Chondrocyte (in vitro differentiated cells): ENCODE measurements around the gene CNKSR3. TPM values are rescaled to one million over a fixed set of nuclear protein-coding genes. Genes with fewer than 3 reads are reported as not detected.
"Not testable (repeated sequence)": the region's sequence is repeated elsewhere in the genome, so short reads cannot be mapped to it uniquely, and the experiment has no call there.

Experiments used
- DNase-seq: peaks from one replicate; pipeline ENCODE4 v3.0.0; 2021; ENCODE audit warnings: mixed read lengths, low spot score
- H3K27ac Mint-ChIP-seq: one replicate; pipeline ENCODE4 v1.8.0; 2021; ENCODE audit warnings: mild to moderate bottlenecking, moderate library complexity, mixed read lengths; ENCODE audit not compliant: unreplicated experiment
- H3K27me3 Mint-ChIP-seq: 2 replicates; pipeline ENCODE4 v1.8.0; 2021; ENCODE audit warnings: low read depth, mixed read lengths
- H3K36me3 Mint-ChIP-seq: 2 replicates; pipeline ENCODE4 v1.8.0; 2021; ENCODE audit warnings: low read depth, mixed read lengths
- H3K4me1 Mint-ChIP-seq: 2 replicates; pipeline ENCODE4 v1.8.0; 2021; ENCODE audit warnings: low read depth, mild to moderate bottlenecking, mixed read lengths
- H3K4me3 Mint-ChIP-seq: one replicate; pipeline ENCODE4 v1.8.0; 2021; ENCODE audit warnings: mild to moderate bottlenecking, moderate library complexity, mixed read lengths; ENCODE audit not compliant: unreplicated experiment
- H3K9me3 Mint-ChIP-seq: 2 replicates; pipeline ENCODE4 v1.8.0; 2021; ENCODE audit warnings: low read depth, mixed read lengths
- CTCF ChIP-seq: fragments of 200-600 bp; sonication (generic); IDR thresholded peaks from 2 replicates; pipeline ENCODE4 v1.5.0; 2021; ENCODE audit warnings: antibody characterized with exemption, mild to moderate bottlenecking, moderate library complexity
- total RNA-seq: library from RNA; stranded (reverse); gene quantifications from 3 replicates; pipeline ENCODE4 v1.2.1, GENCODE V29; 2021

The CNKSR3 gene
- total RNA-seq, 1 donor from 2014 or later = 14.2 TPM

- Mint-ChIP-seq H3K4me3 (no peak overlapping the region), H3K27me3 (no peaks in the 10 kb centered on the region), H3K27ac (no peak overlapping the region), H3K4me1 (peaks cover 13% of the 10 kb centered on the region), H3K9me3 (no peaks in the 10 kb centered on the region), H3K36me3 (no peaks in the 10 kb centered on the region)
- no peak for DNase-seq
- TF ChIP-seq CTCF = no peak
Measured at GRCh38 chr6:154518396-154518795, 7.9 kb upstream of the CNKSR3 start.

- no peak overlapping the region for H3K4me3 Mint-ChIP-seq
- no peak for DNase-seq
- no peak overlapping the region for H3K27ac Mint-ChIP-seq
- H3K27me3 Mint-ChIP-seq = no peaks in the 10 kb centered on the region
- H3K9me3 Mint-ChIP-seq = no peaks in the 10 kb centered on the region
- peaks cover 15% of the 10 kb centered on the region for H3K4me1 Mint-ChIP-seq
- TF ChIP-seq CTCF = no peak
- no peaks in the 10 kb centered on the region for H3K36me3 Mint-ChIP-seq
Measured at GRCh38 chr6:154516276-154516675, 5.8 kb upstream of the CNKSR3 start.

DNA sequence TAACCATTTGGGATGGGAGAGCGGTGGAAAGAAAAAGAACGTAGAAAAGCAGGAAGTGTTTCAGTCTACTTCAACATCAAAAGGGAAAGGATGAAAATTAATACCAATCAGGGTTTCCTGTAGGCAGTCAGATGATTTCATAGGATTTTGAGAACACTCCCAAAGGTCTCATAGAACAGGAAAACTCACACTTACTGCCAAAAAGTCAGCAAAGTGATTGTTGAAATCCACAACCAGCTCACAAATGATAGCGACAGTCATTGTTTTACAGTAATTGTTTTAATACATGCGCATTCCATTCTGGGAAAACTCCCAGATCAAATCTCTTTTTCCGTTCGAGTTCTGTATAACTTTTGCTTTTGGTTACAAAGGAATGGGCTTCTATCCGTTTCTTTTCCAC, 5.3 kb upstream of the CNKSR3 start:
- H3K9me3 Mint-ChIP-seq = no peaks in the 10 kb centered on the region
- no peaks in the 10 kb centered on the region for H3K36me3 Mint-ChIP-seq
- peaks cover 18% of the 10 kb centered on the region for H3K4me1 Mint-ChIP-seq
- no peak for TF ChIP-seq CTCF
- no peak overlapping the region for H3K4me3 Mint-ChIP-seq
- no peaks in the 10 kb centered on the region for H3K27me3 Mint-ChIP-seq
- no peak overlapping the region for H3K27ac Mint-ChIP-seq
- no peak for DNase-seq

DNA sequence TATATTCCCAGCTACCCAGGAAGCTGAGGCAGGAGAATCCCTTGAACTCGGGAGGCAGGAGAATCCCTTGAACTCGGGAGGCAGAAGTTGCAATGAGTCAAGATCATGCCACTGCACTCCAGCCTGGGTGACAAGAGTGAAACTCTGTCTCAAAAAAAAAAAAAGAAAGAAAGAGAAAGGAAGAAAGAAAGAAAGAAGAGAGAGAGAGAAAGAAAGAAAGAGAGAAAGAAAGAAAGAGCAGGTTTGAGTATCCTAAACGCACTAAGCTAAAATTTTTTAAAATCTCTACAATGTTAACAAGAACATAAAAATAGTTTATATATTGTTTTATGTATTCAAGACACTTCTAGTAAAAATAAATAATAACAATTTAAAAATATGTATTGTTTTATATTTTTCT, 4.6 kb upstream of the CNKSR3 start:
- not testable (repeated sequence) for H3K36me3 Mint-ChIP-seq, H3K27me3 Mint-ChIP-seq, H3K9me3 Mint-ChIP-seq, H3K4me3 Mint-ChIP-seq, DNase-seq, H3K27ac Mint-ChIP-seq
- peaks cover 19% of the 10 kb centered on the region for H3K4me1 Mint-ChIP-seq

GRCh38 chr6:154514481-154514880, 4.0 kb upstream of the CNKSR3 start:
- H3K27me3 Mint-ChIP-seq = no peaks in the 10 kb centered on the region
- TF ChIP-seq CTCF = no peak

GRCh38 chr6:154513601-154514320, 3.3 kb upstream of the CNKSR3 start:
- DNase-seq = no peak
- H3K27me3 Mint-ChIP-seq = no peaks in the 10 kb centered on the region
- H3K4me3 Mint-ChIP-seq = no peak overlapping the region
- H3K27ac Mint-ChIP-seq = no peak overlapping the region
- TF ChIP-seq CTCF = no peak
- H3K36me3 Mint-ChIP-seq = no peaks in the 10 kb centered on the region
- peaks cover 25% of the 10 kb centered on the region for H3K4me1 Mint-ChIP-seq
- no peaks in the 10 kb centered on the region for H3K9me3 Mint-ChIP-seq

More at GRCh38 chr6:154514481-154514880, 4.0 kb upstream of the CNKSR3 start:
- H3K4me1 Mint-ChIP-seq = peaks cover 19% of the 10 kb centered on the region
- H3K36me3 Mint-ChIP-seq = no peaks in the 10 kb centered on the region
- no peak for DNase-seq
- H3K27ac Mint-ChIP-seq = no peak overlapping the region
- H3K9me3 Mint-ChIP-seq = no peaks in the 10 kb centered on the region
- H3K4me3 Mint-ChIP-seq = no peak overlapping the region
